ENCODE data around the gene SNRPN.
"Not testable (repeated sequence)": the region's sequence is repeated elsewhere in the genome, so short reads cannot be mapped to it uniquely, and the experiment has no call there.

The SNRPN gene

DNA sequence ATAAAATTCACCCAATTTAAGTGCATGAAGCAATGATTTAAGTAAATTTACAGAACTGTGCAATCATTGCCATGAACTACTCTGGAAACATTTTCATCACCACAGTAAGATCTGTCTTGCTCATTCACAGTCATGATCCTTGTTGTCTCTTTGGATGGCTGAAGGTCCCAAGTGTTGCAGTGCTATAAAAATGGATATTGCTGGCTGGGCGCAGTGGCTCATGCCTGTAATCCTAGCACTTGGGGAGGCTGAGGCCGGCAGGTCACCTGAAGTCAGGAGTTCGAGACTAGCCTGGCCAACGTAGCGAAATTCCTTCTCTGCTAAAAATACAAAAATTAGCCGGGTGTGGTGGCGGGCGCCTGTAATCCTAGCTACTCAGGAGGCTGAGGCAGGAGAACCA lies 17.0 kb downstream of the SNRPN start:
- no peak for DNase-seq

DNA sequence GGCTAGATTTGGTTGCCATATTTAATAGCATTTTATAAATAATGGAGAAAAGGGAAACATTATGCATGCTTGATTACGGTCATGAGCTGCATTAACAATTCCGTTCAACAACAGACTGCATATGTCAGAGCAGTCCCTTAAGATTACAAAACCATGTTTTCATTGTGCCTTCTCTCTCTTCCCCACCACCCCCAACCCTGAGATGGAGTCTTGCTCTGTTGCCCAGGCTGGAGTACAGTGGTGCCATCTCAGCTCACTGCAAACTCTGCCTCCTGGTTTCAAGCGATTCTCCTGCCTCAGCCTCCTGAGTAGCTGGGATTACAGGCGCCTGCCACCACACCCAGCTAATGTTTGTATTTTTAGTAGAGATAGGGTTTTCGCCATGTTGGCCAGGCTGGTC lies 17.9 kb downstream of the SNRPN start:
- not testable (repeated sequence) for DNase-seq

GRCh38 chr15:24976932-24977331 lies 22.1 kb downstream of the SNRPN start:
- no peak for DNase-seq

- no peak for DNase-seq
Observed at GRCh38 chr15:24977686-24978085, 22.9 kb downstream of the SNRPN start.

GRCh38 chr15:24985224-24985623 lies 30.4 kb downstream of the SNRPN start:
- DNase-seq, result no peak

- DNase-seq, result no peak
Observed at GRCh38 chr15:24986653-24987052, 31.9 kb downstream of the SNRPN start.

GRCh38 chr15:25019434-25019833 lies 64.6 kb downstream of the SNRPN start:
- DNase-seq, result no peak

- DNase-seq, result peak; percentile 72
Observed at GRCh38 chr15:25022233-25022632, 67.4 kb downstream of the SNRPN start.

All from hematopoietic multipotent progenitor cell treated with erythropoietin and hydrocortisone succinate and interleukin-3 and kit ligand, for 6 days (in vitro differentiated cells).